ENCODE results near the gene MED16. TPM values are rescaled to one million over a fixed set of nuclear protein-coding genes. Genes with fewer than 3 reads are reported as not detected.

MED16 gene
- total and polyA plus RNA-seq, 4 donors: 20.3 to 66.1 (median 38.5) TPM

DNA sequence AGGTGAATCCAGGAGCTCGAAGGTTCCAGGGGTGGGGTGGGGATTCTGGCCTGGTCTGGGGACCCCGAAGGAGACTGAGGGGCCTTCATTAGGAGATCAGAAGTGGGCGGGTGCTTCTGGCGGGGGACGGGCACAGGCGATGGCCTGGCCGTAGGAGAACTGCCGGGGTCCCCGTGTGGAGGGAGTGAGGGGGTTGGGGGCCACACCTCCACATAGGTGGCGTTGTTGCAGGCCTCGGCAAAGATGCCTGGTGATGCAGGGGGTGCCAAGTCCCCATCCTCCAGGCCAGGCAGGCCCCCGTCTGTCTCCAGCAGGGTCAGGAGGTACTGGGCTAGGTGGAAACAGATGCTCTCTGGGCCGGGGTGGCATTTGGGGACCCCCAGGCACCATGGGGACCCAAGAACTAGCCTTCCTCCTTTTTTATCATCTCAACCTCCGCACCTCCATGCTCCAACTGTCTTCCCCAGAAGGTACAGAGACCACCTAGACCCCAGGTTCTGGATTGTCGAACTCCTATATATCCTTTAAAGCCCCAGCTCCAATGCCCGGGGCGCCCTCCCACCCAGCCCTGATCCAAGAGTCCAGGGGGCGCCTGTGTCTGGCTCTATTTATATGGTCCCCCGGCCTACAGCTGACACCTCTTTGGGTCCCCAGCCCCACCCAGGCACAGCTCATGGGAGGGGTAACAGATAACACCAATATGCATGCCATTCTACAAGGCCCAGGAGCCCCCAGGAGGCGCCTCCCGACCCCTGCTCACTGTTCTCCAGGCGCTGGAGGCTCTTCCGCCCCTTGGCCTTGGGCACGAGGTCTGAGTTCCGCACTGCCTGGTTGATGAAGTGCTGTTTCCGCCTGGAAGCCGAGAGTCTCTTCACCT is 8.5 kb upstream of the MED16 start:
- Histone ChIP-seq H3K4me1 (ENCODE audit: control insufficient read depth, insufficient read depth, low read length) (peaks cover 16% of the 10 kb centered on the region), H3K27ac (ENCODE audit: low read depth, low read length) (no peak overlapping the region), H3K36me3 (ENCODE audit: control insufficient read depth, insufficient read depth, low read length) (peaks cover 62% of the 10 kb centered on the region), H3K4me3 (ENCODE audit: low read depth, low read length) (no peak overlapping the region), H3K27me3 (ENCODE audit: control insufficient read depth, insufficient read depth, low read length) (no peaks in the 10 kb centered on the region), H3K9me3 (ENCODE audit: control insufficient read depth, insufficient read depth, low read length) (no peaks in the 10 kb centered on the region)
- WGBS (ENCODE audit: insufficient coverage): 95% methylated on average over 22 of the region's 27 CpGs
- DNase-seq (ENCODE audit: low read depth in 4 of 6, low spot score in 6 of 6): no peak

DNA sequence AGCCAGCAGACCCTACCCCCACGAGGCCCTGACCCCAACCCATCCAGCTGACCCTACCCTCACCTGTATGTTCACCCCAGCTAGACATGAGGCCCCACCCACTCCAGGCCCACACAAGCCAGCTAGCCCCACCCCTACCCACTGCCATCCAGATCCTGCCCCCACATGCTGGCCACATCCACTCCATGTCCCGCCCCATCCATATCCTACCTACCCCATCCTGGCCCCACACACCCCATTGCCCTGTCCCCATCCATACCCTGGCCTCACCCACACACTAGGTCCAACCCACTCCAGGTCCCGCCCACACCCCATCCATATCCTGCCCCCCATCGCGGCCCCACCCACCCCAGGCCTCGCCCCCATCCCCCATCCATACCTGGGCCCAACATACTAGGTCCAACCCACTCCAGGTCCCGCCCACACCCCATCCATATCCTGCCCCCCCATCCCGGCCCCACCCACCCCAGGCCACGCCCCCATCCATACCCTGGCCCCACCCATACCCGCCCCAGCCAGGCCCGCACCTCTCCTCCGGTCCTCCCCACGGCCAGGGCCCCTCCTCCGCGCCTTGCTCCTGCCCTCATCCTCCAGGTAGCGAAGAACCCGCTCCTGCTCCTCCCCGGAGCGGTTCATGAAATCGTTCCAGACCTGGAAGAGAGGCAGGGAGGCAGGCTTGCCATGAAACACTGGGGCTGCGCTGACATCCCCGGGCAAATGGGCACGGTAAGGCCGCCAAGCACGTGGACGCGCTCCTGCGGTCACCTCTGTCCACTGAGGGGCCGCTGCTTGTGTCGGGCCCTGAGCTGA is 7.5 kb upstream of the MED16 start:
- no peaks in the 10 kb centered on the region for H3K9me3 ChIP-seq (ENCODE audit: control insufficient read depth, insufficient read depth, low read length)
- no peaks in the 10 kb centered on the region for H3K27me3 ChIP-seq (ENCODE audit: control insufficient read depth, insufficient read depth, low read length)
- H3K27ac ChIP-seq (ENCODE audit: low read depth, low read length): no peak overlapping the region
- H3K36me3 ChIP-seq (ENCODE audit: control insufficient read depth, insufficient read depth, low read length): peaks cover 67% of the 10 kb centered on the region
- 83% methylated on average over 22 of the region's 30 CpGs for WGBS (ENCODE audit: insufficient coverage)
- H3K4me1 ChIP-seq (ENCODE audit: control insufficient read depth, insufficient read depth, low read length): peaks cover 16% of the 10 kb centered on the region
- DNase-seq (ENCODE audit: low read depth in 4 of 6, low spot score in 6 of 6): no peak
- no peak overlapping the region for H3K4me3 ChIP-seq (ENCODE audit: low read depth, low read length)

DNA sequence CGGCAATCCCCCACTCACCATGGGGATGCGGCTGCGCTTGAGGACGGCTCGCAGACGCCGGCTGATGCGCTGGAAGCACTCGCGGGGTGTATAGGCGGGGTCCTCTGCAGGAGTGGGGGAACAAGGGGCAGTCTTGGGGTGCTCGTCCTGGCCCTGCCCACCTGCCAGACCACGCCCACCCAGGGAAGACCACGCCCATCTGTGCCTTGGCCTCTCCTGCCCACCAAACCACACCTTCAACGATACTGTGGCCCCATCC is 7.0 kb upstream of the MED16 start:
- Histone ChIP-seq H3K4me1 (ENCODE audit: control insufficient read depth, insufficient read depth, low read length) (peaks cover 16% of the 10 kb centered on the region), H3K27me3 (ENCODE audit: control insufficient read depth, insufficient read depth, low read length) (no peaks in the 10 kb centered on the region), H3K9me3 (ENCODE audit: control insufficient read depth, insufficient read depth, low read length) (no peaks in the 10 kb centered on the region), H3K36me3 (ENCODE audit: control insufficient read depth, insufficient read depth, low read length) (peaks cover 67% of the 10 kb centered on the region), H3K4me3 (ENCODE audit: low read depth, low read length) (no peak overlapping the region), H3K27ac (ENCODE audit: low read depth, low read length) (no peak overlapping the region)
- 94% methylated on average over 4 of the region's 15 CpGs for WGBS (ENCODE audit: insufficient coverage)
- DNase-seq (ENCODE audit: low read depth in 4 of 6, low spot score in 6 of 6): no peak

DNA sequence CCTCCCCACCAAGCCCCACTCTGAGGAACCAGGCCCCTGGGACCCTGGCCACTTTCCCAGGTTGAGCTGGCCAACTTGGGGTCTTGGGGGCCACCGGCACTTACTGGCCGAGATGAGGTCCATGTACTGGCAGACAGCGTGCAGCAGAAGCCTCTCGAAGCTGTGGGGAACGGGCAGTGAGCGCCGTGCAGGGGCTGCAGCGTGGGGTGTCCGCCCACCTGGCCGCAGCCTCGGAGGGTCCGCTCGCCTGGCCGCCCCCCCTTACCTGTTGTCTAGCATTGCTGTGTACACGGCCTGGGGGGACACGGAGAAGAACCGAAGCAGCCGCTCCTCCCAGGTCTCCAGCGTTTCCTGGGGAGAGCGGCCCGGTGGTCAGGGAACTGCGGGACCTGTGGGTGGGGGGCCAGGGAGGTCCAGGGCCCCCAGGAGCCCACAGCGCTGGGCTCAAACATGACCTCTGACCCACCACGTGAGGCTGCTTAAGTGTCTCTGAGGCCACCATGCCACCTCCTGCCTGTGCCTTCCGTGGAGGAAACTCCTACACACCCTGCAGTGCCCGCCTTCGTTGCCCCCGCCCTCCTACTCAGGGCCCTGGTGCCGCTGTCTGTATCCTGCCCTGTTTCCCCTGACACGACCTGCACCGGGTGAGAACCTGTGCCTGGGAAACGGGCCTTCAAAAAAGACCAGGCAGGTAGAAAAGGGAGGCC is 6.5 kb upstream of the MED16 start:
- WGBS (ENCODE audit: insufficient coverage): 83% methylated on average over 28 of the region's 32 CpGs

DNA sequence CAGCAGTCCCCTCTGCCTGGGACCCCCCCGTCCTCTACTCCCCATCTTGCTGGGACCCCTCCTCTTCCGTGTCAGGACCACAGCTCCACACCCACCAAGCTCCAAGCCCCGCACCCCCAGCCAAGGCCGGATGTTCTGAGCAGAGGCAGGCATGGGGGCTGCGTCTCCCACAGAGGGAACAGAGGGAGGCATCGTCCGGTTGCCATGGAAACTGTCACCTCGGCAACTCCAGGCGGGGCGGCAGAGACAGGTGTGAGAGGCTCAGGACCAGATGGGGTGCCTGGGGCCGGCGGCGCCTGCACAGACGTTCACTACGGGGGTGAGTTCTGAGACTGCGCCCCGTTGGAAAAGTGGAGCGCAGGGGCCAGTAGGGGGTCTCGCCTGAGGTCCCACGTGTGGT is 5.7 kb upstream of the MED16 start:
- peak in 3 of 6 donors; percentile 37 to 91 (median 91) for DNase-seq (ENCODE audit: low read depth in 4 of 6, low spot score in 6 of 6)
- Histone ChIP-seq H3K27ac (ENCODE audit: low read depth, low read length) (no peak overlapping the region), H3K4me3 (ENCODE audit: low read depth, low read length) (no peak overlapping the region)

More for the DNA sequence above, 6.5 kb upstream of the MED16 start:
- Histone ChIP-seq H3K9me3 (ENCODE audit: control insufficient read depth, insufficient read depth, low read length) (no peaks in the 10 kb centered on the region), H3K27me3 (ENCODE audit: control insufficient read depth, insufficient read depth, low read length) (no peaks in the 10 kb centered on the region), H3K27ac (ENCODE audit: low read depth, low read length) (no peak overlapping the region), H3K36me3 (ENCODE audit: control insufficient read depth, insufficient read depth, low read length) (peaks cover 67% of the 10 kb centered on the region), H3K4me1 (ENCODE audit: control insufficient read depth, insufficient read depth, low read length) (peaks cover 16% of the 10 kb centered on the region), H3K4me3 (ENCODE audit: low read depth, low read length) (no peak overlapping the region)
- DNase-seq (ENCODE audit: low read depth in 4 of 6, low spot score in 6 of 6): no peak

DNA sequence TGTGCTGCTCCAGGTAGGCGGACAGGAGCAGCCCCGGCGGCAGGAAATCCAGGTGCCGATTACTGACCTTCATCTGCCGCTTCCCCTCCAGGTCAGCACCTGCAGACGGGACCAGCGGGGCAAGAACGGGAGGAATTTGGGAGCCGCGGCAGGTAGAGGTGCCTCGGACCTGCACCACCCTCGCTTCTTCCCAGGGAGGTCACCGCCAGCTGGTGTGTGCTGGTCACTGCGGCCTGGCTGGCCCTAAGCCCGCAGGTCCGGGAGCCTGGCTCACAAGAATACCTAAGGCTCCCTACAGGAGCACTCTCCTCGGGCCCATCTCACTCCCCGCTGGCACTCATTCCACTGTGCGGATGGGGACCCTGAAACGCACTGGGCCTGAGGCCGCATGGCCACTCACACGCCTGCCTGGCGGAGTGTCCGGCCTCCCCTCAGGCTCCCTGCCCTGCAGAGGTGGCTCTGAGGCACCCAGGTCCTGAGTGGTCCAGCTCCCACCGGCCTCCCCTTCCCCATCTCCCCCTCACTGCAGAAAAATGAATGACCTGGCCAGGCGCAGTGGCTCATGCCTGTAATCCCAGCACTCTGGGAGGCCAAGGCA is 4.6 kb upstream of the MED16 start:
- Histone ChIP-seq H3K27me3 (ENCODE audit: control insufficient read depth, insufficient read depth, low read length) (no peaks in the 10 kb centered on the region), H3K36me3 (ENCODE audit: control insufficient read depth, insufficient read depth, low read length) (peaks cover 60% of the 10 kb centered on the region), H3K9me3 (ENCODE audit: control insufficient read depth, insufficient read depth, low read length) (no peaks in the 10 kb centered on the region), H3K4me3 (ENCODE audit: low read depth, low read length) (no peak overlapping the region), H3K4me1 (ENCODE audit: control insufficient read depth, insufficient read depth, low read length) (peaks cover 8% of the 10 kb centered on the region), H3K27ac (ENCODE audit: low read depth, low read length) (no peak overlapping the region)
- 88% methylated on average over 26 of the region's 26 CpGs for WGBS (ENCODE audit: insufficient coverage)
- no peak for DNase-seq (ENCODE audit: low read depth in 4 of 6, low spot score in 6 of 6)

More for the DNA sequence above, 5.7 kb upstream of the MED16 start:
- Histone ChIP-seq H3K27me3 (ENCODE audit: control insufficient read depth, insufficient read depth, low read length) (no peaks in the 10 kb centered on the region), H3K9me3 (ENCODE audit: control insufficient read depth, insufficient read depth, low read length) (no peaks in the 10 kb centered on the region), H3K4me1 (ENCODE audit: control insufficient read depth, insufficient read depth, low read length) (peaks cover 16% of the 10 kb centered on the region), H3K36me3 (ENCODE audit: control insufficient read depth, insufficient read depth, low read length) (peaks cover 60% of the 10 kb centered on the region)
- 19% methylated on average over 19 of the region's 20 CpGs for WGBS (ENCODE audit: insufficient coverage)

DNA sequence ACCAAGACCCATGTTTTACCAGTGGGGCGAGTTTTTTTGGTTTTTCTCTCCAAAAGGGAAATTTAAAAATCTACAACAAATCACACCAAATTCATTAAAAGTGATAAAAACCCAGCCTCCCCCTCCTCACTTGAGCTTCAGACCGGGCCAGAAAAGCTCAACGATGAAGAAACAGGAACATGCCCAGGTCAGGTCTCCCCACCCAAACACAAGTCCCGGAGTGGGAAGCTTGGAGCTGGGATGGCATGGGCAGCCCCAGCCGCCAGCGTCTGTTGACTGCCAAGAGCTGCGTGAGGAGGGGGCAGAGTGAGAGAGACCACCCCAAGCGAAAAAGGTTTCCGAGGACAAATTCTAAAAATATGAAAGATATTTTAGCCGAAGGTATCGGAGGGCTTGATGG is 4.0 kb upstream of the MED16 start:
- WGBS (ENCODE audit: insufficient coverage): 98% methylated on average over 10 of the region's 11 CpGs
- no peak for DNase-seq (ENCODE audit: low read depth in 4 of 6, low spot score in 6 of 6)
- H3K27ac ChIP-seq (ENCODE audit: low read depth, low read length): no peak overlapping the region
- H3K4me3 ChIP-seq (ENCODE audit: low read depth, low read length): no peak overlapping the region
- H3K27me3 ChIP-seq (ENCODE audit: control insufficient read depth, insufficient read depth, low read length): no peaks in the 10 kb centered on the region
- peaks cover 56% of the 10 kb centered on the region for H3K36me3 ChIP-seq (ENCODE audit: control insufficient read depth, insufficient read depth, low read length)
- peaks cover 13% of the 10 kb centered on the region for H3K4me1 ChIP-seq (ENCODE audit: control insufficient read depth, insufficient read depth, low read length)
- H3K9me3 ChIP-seq (ENCODE audit: control insufficient read depth, insufficient read depth, low read length): no peaks in the 10 kb centered on the region

DNA sequence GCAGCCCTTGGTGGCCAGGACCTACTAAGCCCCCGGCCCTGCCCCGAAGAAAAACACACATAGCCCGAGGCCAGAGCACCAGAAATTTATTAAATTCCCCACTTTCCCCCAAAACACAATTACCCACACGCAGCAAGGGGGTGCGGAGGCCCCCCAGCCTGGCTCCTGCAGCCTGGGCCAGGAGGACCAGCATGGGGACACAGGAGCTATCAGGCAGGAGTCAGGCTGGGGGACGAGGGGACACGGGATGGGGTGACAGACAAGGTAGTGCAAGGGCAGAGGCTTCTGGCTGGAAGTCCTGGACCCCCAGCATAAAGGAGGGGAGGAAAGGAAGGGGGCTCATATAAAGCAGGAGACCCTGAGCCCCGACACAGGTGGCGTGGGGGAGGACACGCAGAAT is 3.4 kb upstream of the MED16 start:
- Histone ChIP-seq H3K4me1 (ENCODE audit: control insufficient read depth, insufficient read depth, low read length) (peaks cover 16% of the 10 kb centered on the region), H3K4me3 (ENCODE audit: low read depth, low read length) (no peak overlapping the region), H3K9me3 (ENCODE audit: control insufficient read depth, insufficient read depth, low read length) (no peaks in the 10 kb centered on the region), H3K36me3 (ENCODE audit: control insufficient read depth, insufficient read depth, low read length) (peaks cover 51% of the 10 kb centered on the region), H3K27me3 (ENCODE audit: control insufficient read depth, insufficient read depth, low read length) (no peaks in the 10 kb centered on the region), H3K27ac (ENCODE audit: low read depth, low read length) (no peak overlapping the region)
- no peak for DNase-seq (ENCODE audit: low read depth in 4 of 6, low spot score in 6 of 6)
- 97% methylated on average over 6 of the region's 10 CpGs for WGBS (ENCODE audit: insufficient coverage)

DNA sequence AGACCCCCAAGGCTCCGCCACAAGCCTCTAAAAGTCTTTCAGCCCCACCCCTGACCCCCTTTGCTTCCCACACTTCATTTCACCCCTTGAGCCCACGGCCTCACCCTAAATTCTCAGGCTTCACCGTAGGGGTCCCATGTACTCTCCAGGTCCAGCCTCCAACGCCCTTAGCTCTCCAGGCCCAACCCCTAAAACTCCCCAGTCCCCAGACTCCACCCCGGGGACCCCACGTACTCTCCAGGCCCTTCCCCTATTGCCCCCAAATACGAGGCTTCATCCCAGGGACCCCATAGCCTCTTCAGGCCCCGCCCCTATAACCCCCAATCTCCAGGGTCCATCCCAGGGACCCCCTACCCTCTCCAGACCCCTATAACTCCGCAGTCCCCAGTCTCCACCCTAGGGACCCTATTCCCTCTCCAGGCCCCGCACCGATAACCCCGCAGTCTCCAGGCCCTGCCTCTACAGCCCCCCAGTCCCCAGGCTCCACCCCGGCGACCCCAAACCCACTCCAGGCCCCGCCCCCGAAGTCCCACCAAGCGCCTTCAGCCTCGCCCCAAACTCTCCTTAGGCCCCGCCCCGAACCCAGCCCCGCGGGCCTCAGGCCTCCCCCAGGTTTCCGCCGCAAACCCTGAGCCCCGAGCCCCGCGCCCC is 619 bp downstream of the MED16 start:
- H3K4me1 ChIP-seq (ENCODE audit: control insufficient read depth, insufficient read depth, low read length): peaks cover 13% of the 10 kb centered on the region
- 6% methylated on average over 18 of the region's 27 CpGs for WGBS (ENCODE audit: insufficient coverage)
- no peaks in the 10 kb centered on the region for H3K27me3 ChIP-seq (ENCODE audit: control insufficient read depth, insufficient read depth, low read length)
- peak in 1 of 6 donors; percentile 28 for DNase-seq (ENCODE audit: low read depth in 4 of 6, low spot score in 6 of 6)
- peaks cover 53% of the 10 kb centered on the region for H3K36me3 ChIP-seq (ENCODE audit: control insufficient read depth, insufficient read depth, low read length)
- H3K9me3 ChIP-seq (ENCODE audit: control insufficient read depth, insufficient read depth, low read length): no peaks in the 10 kb centered on the region
- peak overlapping the region; percentile 16 for H3K27ac ChIP-seq (ENCODE audit: low read depth, low read length)
- peak overlapping the region; percentile 64 for H3K4me3 ChIP-seq (ENCODE audit: low read depth, low read length)

All from spinal cord (tissue), 10 donors.